Measurements from ENCODE around the gene RERE.

The RERE gene

GRCh38 chr1:8753736-8754135 is 63.7 kb downstream of the RERE start:
- DNase-seq (ENCODE audit: low spot score in 2 of 2) (no peak), ATAC-seq (replicated peaks; ENCODE audit: extremely low read depth, poor library complexity, severe bottlenecking) (no peak)
- no peak overlapping the region for H3K27ac Mint-ChIP-seq (ENCODE audit: low read depth)
- H3K4me3 Mint-ChIP-seq, result no peak overlapping the region
- peaks cover 5% of the 10 kb centered on the region for H3K4me1 Mint-ChIP-seq
- no peaks in the 10 kb centered on the region for H3K9me3 Mint-ChIP-seq
- no peaks in the 10 kb centered on the region for H3K36me3 Mint-ChIP-seq (ENCODE audit: insufficient read depth)
- H3K27me3 Mint-ChIP-seq, result no peaks in the 10 kb centered on the region

- DNase-seq (ENCODE audit: low spot score in 2 of 2), result no peak
- Mint-ChIP-seq H3K4me3 (no peak overlapping the region), H3K27ac (ENCODE audit: low read depth) (no peak overlapping the region), H3K4me1 (peaks cover 5% of the 10 kb centered on the region), H3K9me3 (no peaks in the 10 kb centered on the region), H3K36me3 (ENCODE audit: insufficient read depth) (no peaks in the 10 kb centered on the region), H3K27me3 (no peaks in the 10 kb centered on the region)
- no peak for ATAC-seq (replicated peaks; ENCODE audit: extremely low read depth, poor library complexity, severe bottlenecking)
These were observed 64.3 kb downstream of the RERE start for GRCh38 chr1:8752921-8753713.

GRCh38 chr1:8752411-8752810 is 65.0 kb downstream of the RERE start:
- ATAC-seq (replicated peaks; ENCODE audit: extremely low read depth, poor library complexity, severe bottlenecking) (no peak), DNase-seq (ENCODE audit: low spot score in 2 of 2) (no peak)
- Mint-ChIP-seq H3K27ac (ENCODE audit: low read depth) (no peak overlapping the region), H3K9me3 (no peaks in the 10 kb centered on the region), H3K4me1 (peaks cover 5% of the 10 kb centered on the region), H3K4me3 (no peak overlapping the region), H3K27me3 (no peaks in the 10 kb centered on the region), H3K36me3 (ENCODE audit: insufficient read depth) (no peaks in the 10 kb centered on the region)

- H3K27me3 Mint-ChIP-seq, result no peaks in the 10 kb centered on the region
- H3K9me3 Mint-ChIP-seq, result no peaks in the 10 kb centered on the region
- no peaks in the 10 kb centered on the region for H3K36me3 Mint-ChIP-seq (ENCODE audit: insufficient read depth)
- peaks cover 5% of the 10 kb centered on the region for H3K4me1 Mint-ChIP-seq
- DNase-seq (ENCODE audit: low spot score in 2 of 2), result no peak
- no peak overlapping the region for H3K27ac Mint-ChIP-seq (ENCODE audit: low read depth)
- no peak overlapping the region for H3K4me3 Mint-ChIP-seq
- ATAC-seq (replicated peaks; ENCODE audit: extremely low read depth, poor library complexity, severe bottlenecking), result no peak
These were observed 65.5 kb downstream of the RERE start for GRCh38 chr1:8751984-8752383.

GRCh38 chr1:8747879-8748825 is 69.3 kb downstream of the RERE start:
- H3K27me3 Mint-ChIP-seq, result no peaks in the 10 kb centered on the region

GRCh38 chr1:8746554-8746953 is 70.9 kb downstream of the RERE start:
- no peaks in the 10 kb centered on the region for H3K27me3 Mint-ChIP-seq
- no peaks in the 10 kb centered on the region for H3K36me3 Mint-ChIP-seq (ENCODE audit: insufficient read depth)
- no peak overlapping the region for H3K27ac Mint-ChIP-seq (ENCODE audit: low read depth)
- ATAC-seq (replicated peaks; ENCODE audit: extremely low read depth, poor library complexity, severe bottlenecking) (no peak), DNase-seq (ENCODE audit: low spot score in 2 of 2) (no peak)
- H3K4me1 Mint-ChIP-seq, result no peaks in the 10 kb centered on the region
- H3K9me3 Mint-ChIP-seq, result no peaks in the 10 kb centered on the region
- no peak overlapping the region for H3K4me3 Mint-ChIP-seq

More at GRCh38 chr1:8747879-8748825, 69.3 kb downstream of the RERE start:
- Mint-ChIP-seq H3K4me1 (no peaks in the 10 kb centered on the region), H3K36me3 (ENCODE audit: insufficient read depth) (no peaks in the 10 kb centered on the region), H3K9me3 (no peaks in the 10 kb centered on the region), H3K4me3 (no peak overlapping the region), H3K27ac (ENCODE audit: low read depth) (no peak overlapping the region)
- DNase-seq (ENCODE audit: low spot score in 2 of 2) (no peak), ATAC-seq (replicated peaks; ENCODE audit: extremely low read depth, poor library complexity, severe bottlenecking) (no peak)

GRCh38 chr1:8745749-8746390 is 71.6 kb downstream of the RERE start:
- no peak overlapping the region for H3K27ac Mint-ChIP-seq (ENCODE audit: low read depth)
- H3K36me3 Mint-ChIP-seq (ENCODE audit: insufficient read depth), result peaks cover under 1% of the 10 kb centered on the region
- H3K9me3 Mint-ChIP-seq, result no peaks in the 10 kb centered on the region

GRCh38 chr1:8745346-8745745 is 72.1 kb downstream of the RERE start:
- Mint-ChIP-seq H3K4me1 (no peaks in the 10 kb centered on the region), H3K27ac (ENCODE audit: low read depth) (no peak overlapping the region), H3K9me3 (no peaks in the 10 kb centered on the region), H3K36me3 (ENCODE audit: insufficient read depth) (peaks cover 2% of the 10 kb centered on the region), H3K4me3 (no peak overlapping the region), H3K27me3 (no peaks in the 10 kb centered on the region)
- no peak for DNase-seq (ENCODE audit: low spot score in 2 of 2)
- ATAC-seq (replicated peaks; ENCODE audit: extremely low read depth, poor library complexity, severe bottlenecking), result no peak

More at GRCh38 chr1:8745749-8746390, 71.6 kb downstream of the RERE start:
- DNase-seq (ENCODE audit: low spot score in 2 of 2), result no peak
- Mint-ChIP-seq H3K4me1 (no peaks in the 10 kb centered on the region), H3K4me3 (no peak overlapping the region), H3K27me3 (no peaks in the 10 kb centered on the region)
- no peak for ATAC-seq (replicated peaks; ENCODE audit: extremely low read depth, poor library complexity, severe bottlenecking)

GRCh38 chr1:8742022-8742924 is 75.2 kb downstream of the RERE start:
- H3K9me3 Mint-ChIP-seq, result peaks cover 7% of the 10 kb centered on the region
- no peak overlapping the region for H3K4me3 Mint-ChIP-seq
- no peak overlapping the region for H3K27ac Mint-ChIP-seq (ENCODE audit: low read depth)

GRCh38 chr1:8740034-8740449 is 77.4 kb downstream of the RERE start:
- Mint-ChIP-seq H3K4me3 (no peak overlapping the region), H3K9me3 (peaks cover 7% of the 10 kb centered on the region), H3K4me1 (no peaks in the 10 kb centered on the region), H3K36me3 (ENCODE audit: insufficient read depth) (peaks cover 2% of the 10 kb centered on the region), H3K27me3 (no peaks in the 10 kb centered on the region), H3K27ac (ENCODE audit: low read depth) (no peak overlapping the region)
- ATAC-seq (replicated peaks; ENCODE audit: extremely low read depth, poor library complexity, severe bottlenecking) (no peak), DNase-seq (ENCODE audit: low spot score in 2 of 2) (no peak)

More at GRCh38 chr1:8742022-8742924, 75.2 kb downstream of the RERE start:
- DNase-seq (ENCODE audit: low spot score in 2 of 2) (no peak), ATAC-seq (replicated peaks; ENCODE audit: extremely low read depth, poor library complexity, severe bottlenecking) (no peak)
- Mint-ChIP-seq H3K4me1 (no peaks in the 10 kb centered on the region), H3K36me3 (ENCODE audit: insufficient read depth) (peaks cover 2% of the 10 kb centered on the region), H3K27me3 (no peaks in the 10 kb centered on the region)

GRCh38 chr1:8739377-8739776 is 78.1 kb downstream of the RERE start:
- Mint-ChIP-seq H3K9me3 (peaks cover 7% of the 10 kb centered on the region), H3K27ac (ENCODE audit: low read depth) (no peak overlapping the region), H3K4me1 (no peaks in the 10 kb centered on the region), H3K36me3 (ENCODE audit: insufficient read depth) (peaks cover 2% of the 10 kb centered on the region), H3K4me3 (no peak overlapping the region), H3K27me3 (no peaks in the 10 kb centered on the region)
- ATAC-seq (replicated peaks; ENCODE audit: extremely low read depth, poor library complexity, severe bottlenecking) (no peak), DNase-seq (ENCODE audit: low spot score in 2 of 2) (no peak)

- H3K9me3 Mint-ChIP-seq, result peaks cover 7% of the 10 kb centered on the region
- H3K4me3 Mint-ChIP-seq, result no peak overlapping the region
- no peak for ATAC-seq (replicated peaks; ENCODE audit: extremely low read depth, poor library complexity, severe bottlenecking)
- no peaks in the 10 kb centered on the region for H3K27me3 Mint-ChIP-seq
- no peak overlapping the region for H3K27ac Mint-ChIP-seq (ENCODE audit: low read depth)
- peaks cover 2% of the 10 kb centered on the region for H3K36me3 Mint-ChIP-seq (ENCODE audit: insufficient read depth)
- no peak for DNase-seq (ENCODE audit: low spot score in 2 of 2)
- no peaks in the 10 kb centered on the region for H3K4me1 Mint-ChIP-seq
These were observed 80.5 kb downstream of the RERE start for GRCh38 chr1:8736927-8737326.

Data from central memory CD8-positive, alpha-beta T cell (primary cell).